ENCODE data around the gene RILPL2.

DNA sequence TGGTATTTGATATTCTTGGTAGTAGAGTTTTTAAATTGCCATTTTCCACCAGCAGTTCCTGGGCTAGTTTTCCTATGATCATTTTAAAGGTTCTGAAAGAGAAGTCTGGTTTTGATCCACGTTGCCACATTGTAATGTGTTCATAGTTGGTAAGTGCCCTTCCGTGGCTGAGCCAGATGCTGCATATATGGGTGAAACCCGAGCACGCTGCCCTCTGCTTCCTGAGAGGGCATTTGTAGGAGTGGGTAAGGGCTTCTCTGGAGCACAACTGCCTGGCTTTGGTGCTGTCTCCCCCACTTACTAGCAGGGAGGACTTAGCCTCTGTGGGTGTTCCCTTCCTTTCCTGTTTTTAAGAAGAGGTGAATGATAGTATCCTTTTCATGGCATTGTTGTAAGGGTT lies 28.6 kb upstream of the RILPL2 start:
- TF ChIP-seq, protein P1, sequence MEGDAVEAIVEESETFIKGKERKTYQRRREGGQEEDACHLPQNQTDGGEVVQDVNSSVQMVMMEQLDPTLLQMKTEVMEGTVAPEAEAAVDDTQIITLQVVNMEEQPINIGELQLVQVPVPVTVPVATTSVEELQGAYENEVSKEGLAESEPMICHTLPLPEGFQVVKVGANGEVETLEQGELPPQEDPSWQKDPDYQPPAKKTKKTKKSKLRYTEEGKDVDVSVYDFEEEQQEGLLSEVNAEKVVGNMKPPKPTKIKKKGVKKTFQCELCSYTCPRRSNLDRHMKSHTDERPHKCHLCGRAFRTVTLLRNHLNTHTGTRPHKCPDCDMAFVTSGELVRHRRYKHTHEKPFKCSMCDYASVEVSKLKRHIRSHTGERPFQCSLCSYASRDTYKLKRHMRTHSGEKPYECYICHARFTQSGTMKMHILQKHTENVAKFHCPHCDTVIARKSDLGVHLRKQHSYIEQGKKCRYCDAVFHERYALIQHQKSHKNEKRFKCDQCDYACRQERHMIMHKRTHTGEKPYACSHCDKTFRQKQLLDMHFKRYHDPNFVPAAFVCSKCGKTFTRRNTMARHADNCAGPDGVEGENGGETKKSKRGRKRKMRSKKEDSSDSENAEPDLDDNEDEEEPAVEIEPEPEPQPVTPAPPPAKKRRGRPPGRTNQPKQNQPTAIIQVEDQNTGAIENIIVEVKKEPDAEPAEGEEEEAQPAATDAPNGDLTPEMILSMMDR (IDR thresholded peaks at IDR 0.05), result no peak
- TF ChIP-seq POLR2A (IDR thresholded peaks at IDR 0.05), result no peak
